Body of pancreas (tissue), 4 donors: ENCODE data around the gene KRTAP12-4.

Experiments used
- POLR2A ChIP-seq, 3 donors: fragments of 450-650 bp; IDR thresholded peaks; one replicate each; pipeline ENCODE4 v1.6.1; 2016; ENCODE audit warnings: antibody characterized with exemption in 3 of 3, mild to moderate bottlenecking in 2 of 3
- TF ChIP-seq, protein P1 (sequence below), 7 experiments: fragments of 450-650 bp in 4 of 7; fragments of 200-600 bp in 3 of 7; sonication (generic) in 3 of 7; IDR thresholded peaks; one replicate each; pipeline ENCODE4 v1.5.1; 2016 to 2019; ENCODE audit warnings: antibody characterized with exemption in 7 of 7

DNA sequence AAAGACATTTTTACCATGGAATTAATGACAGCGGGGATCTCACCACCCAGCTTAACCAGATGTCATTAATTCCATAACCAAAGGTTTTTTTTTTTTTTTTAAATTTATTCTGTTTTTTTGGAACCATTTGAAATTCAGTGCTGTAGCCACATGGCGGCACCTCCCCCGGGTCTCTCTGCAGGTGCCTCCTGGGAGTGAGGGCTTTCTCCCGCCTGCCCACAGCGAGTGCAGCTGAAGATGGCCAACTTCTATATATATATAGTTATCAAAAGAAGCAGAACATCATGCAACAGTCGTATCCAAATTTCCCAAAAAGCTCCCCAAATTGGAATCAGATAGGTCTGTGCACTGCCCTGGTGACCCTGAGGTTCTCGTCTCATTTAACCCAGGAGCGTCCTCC lies 39.0 kb downstream of the KRTAP12-4 start:
- TF ChIP-seq, protein P1, sequence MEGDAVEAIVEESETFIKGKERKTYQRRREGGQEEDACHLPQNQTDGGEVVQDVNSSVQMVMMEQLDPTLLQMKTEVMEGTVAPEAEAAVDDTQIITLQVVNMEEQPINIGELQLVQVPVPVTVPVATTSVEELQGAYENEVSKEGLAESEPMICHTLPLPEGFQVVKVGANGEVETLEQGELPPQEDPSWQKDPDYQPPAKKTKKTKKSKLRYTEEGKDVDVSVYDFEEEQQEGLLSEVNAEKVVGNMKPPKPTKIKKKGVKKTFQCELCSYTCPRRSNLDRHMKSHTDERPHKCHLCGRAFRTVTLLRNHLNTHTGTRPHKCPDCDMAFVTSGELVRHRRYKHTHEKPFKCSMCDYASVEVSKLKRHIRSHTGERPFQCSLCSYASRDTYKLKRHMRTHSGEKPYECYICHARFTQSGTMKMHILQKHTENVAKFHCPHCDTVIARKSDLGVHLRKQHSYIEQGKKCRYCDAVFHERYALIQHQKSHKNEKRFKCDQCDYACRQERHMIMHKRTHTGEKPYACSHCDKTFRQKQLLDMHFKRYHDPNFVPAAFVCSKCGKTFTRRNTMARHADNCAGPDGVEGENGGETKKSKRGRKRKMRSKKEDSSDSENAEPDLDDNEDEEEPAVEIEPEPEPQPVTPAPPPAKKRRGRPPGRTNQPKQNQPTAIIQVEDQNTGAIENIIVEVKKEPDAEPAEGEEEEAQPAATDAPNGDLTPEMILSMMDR (IDR thresholded peaks at IDR 0.05): no peak
- TF ChIP-seq POLR2A (IDR thresholded peaks at IDR 0.05): no peak
